ENCODE results near the gene LIMS2. TPM values are rescaled to one million over a fixed set of nuclear protein-coding genes. Genes with fewer than 3 reads are reported as not detected.

The LIMS2 gene
- total RNA-seq, 4 donors from 2014 or later: 86.1 to 111 (median 98.1) TPM

DNA sequence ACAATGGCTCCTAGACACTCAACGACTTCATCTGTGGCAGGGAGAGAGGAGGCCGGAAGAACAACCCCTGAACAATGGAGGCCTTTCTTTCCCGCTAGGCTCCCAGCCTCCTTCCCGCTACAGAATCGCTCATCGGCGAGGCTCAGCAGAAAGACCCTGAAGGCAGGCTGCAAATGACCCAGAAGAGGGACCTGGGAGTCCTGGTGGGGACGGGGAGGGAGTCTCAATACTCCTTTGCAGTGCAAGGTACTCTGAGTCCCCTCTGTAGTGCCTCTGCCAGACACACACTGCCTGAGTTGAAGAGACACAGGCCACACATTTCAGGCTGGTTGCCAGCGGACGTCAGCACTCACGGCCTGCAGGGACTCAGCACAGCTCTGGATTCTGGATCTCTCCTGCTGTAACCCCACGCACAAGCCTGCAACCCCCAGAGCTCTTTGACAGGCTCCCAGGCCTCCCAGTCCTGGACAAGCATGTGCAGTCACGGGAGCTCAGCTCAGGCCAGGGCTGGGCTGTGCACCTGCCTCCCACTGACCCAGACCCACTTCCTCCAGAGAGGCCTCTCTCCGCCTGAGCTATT lies 23.3 kb downstream of the LIMS2 start:
- Histone ChIP-seq H3K27me3 (no peaks in the 10 kb centered on the region), H3K27ac (peak overlapping the region; percentile 75 to 92 (median 86)), H3K4me1 (peaks cover 0 to 75% (median 41%) of the 10 kb centered on the region in 4 donors), H3K4me3 (no peak overlapping the region), H3K9me3 (no peaks in the 10 kb centered on the region), H3K36me3 (peaks cover 0 to 17% (median 0%) of the 10 kb centered on the region in 3 donors)
- DNase-seq (ENCODE audit: low spot score in 2 of 2): peak; percentile 48 to 49
- peak in 1 of 2 donors; percentile 47 for TF ChIP-seq POLR2A (IDR thresholded peaks at IDR 0.05)
- peak in 1 of 2 donors; percentile 78 for TF ChIP-seq EP300 (IDR thresholded peaks at IDR 0.05)
- TF ChIP-seq, protein P1, sequence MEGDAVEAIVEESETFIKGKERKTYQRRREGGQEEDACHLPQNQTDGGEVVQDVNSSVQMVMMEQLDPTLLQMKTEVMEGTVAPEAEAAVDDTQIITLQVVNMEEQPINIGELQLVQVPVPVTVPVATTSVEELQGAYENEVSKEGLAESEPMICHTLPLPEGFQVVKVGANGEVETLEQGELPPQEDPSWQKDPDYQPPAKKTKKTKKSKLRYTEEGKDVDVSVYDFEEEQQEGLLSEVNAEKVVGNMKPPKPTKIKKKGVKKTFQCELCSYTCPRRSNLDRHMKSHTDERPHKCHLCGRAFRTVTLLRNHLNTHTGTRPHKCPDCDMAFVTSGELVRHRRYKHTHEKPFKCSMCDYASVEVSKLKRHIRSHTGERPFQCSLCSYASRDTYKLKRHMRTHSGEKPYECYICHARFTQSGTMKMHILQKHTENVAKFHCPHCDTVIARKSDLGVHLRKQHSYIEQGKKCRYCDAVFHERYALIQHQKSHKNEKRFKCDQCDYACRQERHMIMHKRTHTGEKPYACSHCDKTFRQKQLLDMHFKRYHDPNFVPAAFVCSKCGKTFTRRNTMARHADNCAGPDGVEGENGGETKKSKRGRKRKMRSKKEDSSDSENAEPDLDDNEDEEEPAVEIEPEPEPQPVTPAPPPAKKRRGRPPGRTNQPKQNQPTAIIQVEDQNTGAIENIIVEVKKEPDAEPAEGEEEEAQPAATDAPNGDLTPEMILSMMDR (IDR thresholded peaks at IDR 0.05): no peak
- WGBS, 2 donors: 39 to 42% methylated on average over 14 of the region's 14 CpGs

DNA sequence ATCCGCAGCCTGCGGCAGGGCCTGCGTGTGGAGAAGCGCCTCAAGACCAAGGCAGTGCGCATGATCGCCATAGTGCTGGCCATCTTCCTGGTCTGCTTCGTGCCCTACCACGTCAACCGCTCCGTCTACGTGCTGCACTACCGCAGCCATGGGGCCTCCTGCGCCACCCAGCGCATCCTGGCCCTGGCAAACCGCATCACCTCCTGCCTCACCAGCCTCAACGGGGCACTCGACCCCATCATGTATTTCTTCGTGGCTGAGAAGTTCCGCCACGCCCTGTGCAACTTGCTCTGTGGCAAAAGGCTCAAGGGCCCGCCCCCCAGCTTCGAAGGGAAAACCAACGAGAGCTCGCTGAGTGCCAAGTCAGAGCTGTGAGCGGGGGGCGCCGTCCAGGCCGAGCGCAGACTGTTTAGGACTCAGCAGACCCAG lies 23.9 kb downstream of the LIMS2 start:
- Histone ChIP-seq H3K27me3 (no peaks in the 10 kb centered on the region), H3K4me1 (peaks cover 0 to 75% (median 38%) of the 10 kb centered on the region in 4 donors), H3K36me3 (peaks cover 0 to 11% (median 0%) of the 10 kb centered on the region in 3 donors), H3K4me3 (no peak overlapping the region), H3K9me3 (no peaks in the 10 kb centered on the region), H3K27ac (peak overlapping the region; percentile 75 to 92 (median 86))
- no peak for DNase-seq (ENCODE audit: low spot score in 2 of 2)
- no peak for TF ChIP-seq POLR2A (IDR thresholded peaks at IDR 0.05)
- no peak for TF ChIP-seq EP300 (IDR thresholded peaks at IDR 0.05)
- TF ChIP-seq, protein P1 (IDR thresholded peaks at IDR 0.05): no peak
- whole genome bisulfite sequencing, 2 donors: 85 to 89% methylated on average over 27 to 29 of the region's 29 CpGs

DNA sequence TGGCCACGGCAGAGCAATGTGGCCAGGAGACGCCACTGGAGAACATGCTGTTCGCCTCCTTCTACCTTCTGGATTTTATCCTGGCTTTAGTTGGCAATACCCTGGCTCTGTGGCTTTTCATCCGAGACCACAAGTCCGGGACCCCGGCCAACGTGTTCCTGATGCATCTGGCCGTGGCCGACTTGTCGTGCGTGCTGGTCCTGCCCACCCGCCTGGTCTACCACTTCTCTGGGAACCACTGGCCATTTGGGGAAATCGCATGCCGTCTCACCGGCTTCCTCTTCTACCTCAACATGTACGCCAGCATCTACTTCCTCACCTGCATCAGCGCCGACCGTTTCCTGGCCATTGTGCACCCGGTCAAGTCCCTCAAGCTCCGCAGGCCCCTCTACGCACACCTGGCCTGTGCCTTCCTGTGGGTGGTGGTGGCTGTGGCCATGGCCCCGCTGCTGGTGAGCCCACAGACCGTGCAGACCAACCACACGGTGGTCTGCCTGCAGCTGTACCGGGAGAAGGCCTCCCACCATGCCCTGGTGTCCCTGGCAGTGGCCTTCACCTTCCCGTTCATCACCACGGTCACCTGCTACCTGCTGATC lies 24.4 kb downstream of the LIMS2 start:
- Histone ChIP-seq H3K27me3 (no peaks in the 10 kb centered on the region), H3K4me1 (peaks cover 0 to 76% (median 38%) of the 10 kb centered on the region in 4 donors), H3K27ac (peak overlapping the region; percentile 75 to 92 (median 86)), H3K36me3 (peaks cover 0 to 11% (median 0%) of the 10 kb centered on the region in 3 donors), H3K9me3 (no peaks in the 10 kb centered on the region), H3K4me3 (no peak overlapping the region)
- 84 to 85% methylated on average over 28 of the region's 28 CpGs for WGBS, 2 donors
- no peak for DNase-seq (ENCODE audit: low spot score in 2 of 2)
- no peak for TF ChIP-seq POLR2A (IDR thresholded peaks at IDR 0.05)
- TF ChIP-seq, protein P1 (IDR thresholded peaks at IDR 0.05): no peak
- TF ChIP-seq EP300 (IDR thresholded peaks at IDR 0.05): no peak

DNA sequence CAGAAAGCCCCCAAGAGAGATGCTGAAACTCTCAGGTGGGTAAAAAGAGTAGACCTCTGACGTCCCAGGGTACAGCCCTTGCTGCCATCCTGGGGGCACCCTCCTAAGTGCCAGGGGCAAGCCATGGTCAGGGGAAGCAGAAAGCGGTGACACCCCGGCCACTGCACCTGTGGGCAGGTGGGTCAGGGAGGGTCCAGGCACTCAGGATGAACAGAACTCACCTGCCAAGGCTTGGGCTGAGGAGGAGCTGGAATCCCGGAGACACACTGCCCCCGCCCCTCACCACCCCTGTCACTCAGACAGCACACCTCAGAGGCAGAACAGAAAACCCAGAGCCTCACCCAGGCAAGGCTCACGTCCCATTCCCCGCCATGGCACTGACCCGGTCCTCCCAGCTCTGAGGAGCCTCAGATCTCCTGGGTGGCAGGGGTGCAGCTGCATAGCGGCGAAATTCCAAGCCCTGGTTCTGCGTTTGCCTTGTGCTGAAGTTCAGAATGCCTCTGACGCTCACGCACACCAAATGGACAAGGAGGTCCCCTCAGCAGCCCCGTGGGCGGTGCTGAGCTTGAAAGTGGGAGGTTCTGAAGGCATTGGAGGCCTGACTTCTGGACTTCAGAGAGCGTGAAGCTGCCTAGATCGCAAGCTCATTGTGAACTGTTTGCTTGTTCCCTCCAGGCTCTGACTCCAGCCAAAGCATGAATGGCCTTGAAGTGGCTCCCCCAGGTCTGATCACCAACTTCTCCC lies 25.1 kb downstream of the LIMS2 start:
- DNase-seq (ENCODE audit: low spot score in 2 of 2): no peak
- Histone ChIP-seq H3K27ac (peak overlapping the region; percentile 75 to 92 (median 86)), H3K9me3 (no peaks in the 10 kb centered on the region), H3K4me3 (peak overlapping the region in 2 of 4 donors; percentile 7 to 27), H3K4me1 (peaks cover 0 to 79% (median 40%) of the 10 kb centered on the region in 4 donors), H3K27me3 (no peaks in the 10 kb centered on the region), H3K36me3 (peaks cover 0 to 11% (median 0%) of the 10 kb centered on the region in 3 donors)
- peak; percentile 30 to 89 for TF ChIP-seq EP300 (IDR thresholded peaks at IDR 0.05)
- TF ChIP-seq, protein P1 (IDR thresholded peaks at IDR 0.05): peak in 3 of 5 experiments; percentile 4 to 24 (median 15)
- TF ChIP-seq POLR2A (IDR thresholded peaks at IDR 0.05): peak in 1 of 2 donors; percentile 15
- 24 to 48% methylated on average over 14 to 17 of the region's 17 CpGs for WGBS, 2 donors

Data from tibial nerve (tissue), 4 donors.